Measurements from ENCODE around the gene WDFY2.

DNA sequence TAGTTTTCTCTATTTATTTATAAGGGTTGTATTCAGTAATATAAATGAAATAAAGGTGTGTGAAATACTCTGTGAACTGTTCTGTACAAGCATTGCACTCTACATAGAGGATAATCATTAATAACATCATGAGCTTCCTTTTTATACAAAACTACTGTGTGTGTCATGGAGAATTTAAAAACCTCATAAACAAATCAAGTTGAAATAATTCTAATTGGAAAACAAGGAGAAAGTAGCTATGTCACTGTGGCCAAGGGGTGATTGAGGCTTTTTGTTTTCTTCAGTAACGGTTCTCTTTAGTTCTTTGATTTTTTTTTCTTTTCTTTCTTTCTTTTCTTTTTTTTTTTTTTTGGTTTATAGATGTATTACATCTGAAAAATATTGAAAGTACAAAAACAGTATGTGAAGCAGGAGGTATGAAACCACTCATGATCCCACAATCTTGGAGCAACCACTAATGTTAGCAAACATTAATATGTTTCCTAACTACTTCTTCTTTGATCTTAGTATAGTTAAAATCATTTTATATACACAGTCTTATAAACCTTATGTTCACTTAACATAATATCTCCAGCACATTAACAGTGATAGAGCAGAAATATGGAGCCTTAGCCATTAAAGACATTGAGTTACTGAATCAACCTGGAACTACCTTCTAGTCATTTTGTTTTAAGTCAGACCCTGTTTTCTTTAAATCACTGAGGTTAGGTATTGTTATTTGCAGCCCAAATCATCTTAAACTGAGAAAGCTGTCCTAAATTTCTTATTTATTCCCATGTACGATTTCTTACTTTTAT lies 45.4 kb downstream of the WDFY2 start:
- TF ChIP-seq POLR2AphosphoS5 (IDR thresholded peaks at IDR 0.05; ENCODE audit: low read depth) (no peak), CTCF (conservative IDR thresholded peaks at IDR 0.05; ENCODE audit: low read depth in 2 of 2) (no peak), CREB1 (CRISPR knock-in tag; IDR thresholded peaks at IDR 0.05; ENCODE audit: low read depth) (no peak), EZH2 (IDR thresholded peaks at IDR 0.05; ENCODE audit: low read depth, unreplicated experiment) (no peak)
- TF ChIP-seq, protein P1, sequence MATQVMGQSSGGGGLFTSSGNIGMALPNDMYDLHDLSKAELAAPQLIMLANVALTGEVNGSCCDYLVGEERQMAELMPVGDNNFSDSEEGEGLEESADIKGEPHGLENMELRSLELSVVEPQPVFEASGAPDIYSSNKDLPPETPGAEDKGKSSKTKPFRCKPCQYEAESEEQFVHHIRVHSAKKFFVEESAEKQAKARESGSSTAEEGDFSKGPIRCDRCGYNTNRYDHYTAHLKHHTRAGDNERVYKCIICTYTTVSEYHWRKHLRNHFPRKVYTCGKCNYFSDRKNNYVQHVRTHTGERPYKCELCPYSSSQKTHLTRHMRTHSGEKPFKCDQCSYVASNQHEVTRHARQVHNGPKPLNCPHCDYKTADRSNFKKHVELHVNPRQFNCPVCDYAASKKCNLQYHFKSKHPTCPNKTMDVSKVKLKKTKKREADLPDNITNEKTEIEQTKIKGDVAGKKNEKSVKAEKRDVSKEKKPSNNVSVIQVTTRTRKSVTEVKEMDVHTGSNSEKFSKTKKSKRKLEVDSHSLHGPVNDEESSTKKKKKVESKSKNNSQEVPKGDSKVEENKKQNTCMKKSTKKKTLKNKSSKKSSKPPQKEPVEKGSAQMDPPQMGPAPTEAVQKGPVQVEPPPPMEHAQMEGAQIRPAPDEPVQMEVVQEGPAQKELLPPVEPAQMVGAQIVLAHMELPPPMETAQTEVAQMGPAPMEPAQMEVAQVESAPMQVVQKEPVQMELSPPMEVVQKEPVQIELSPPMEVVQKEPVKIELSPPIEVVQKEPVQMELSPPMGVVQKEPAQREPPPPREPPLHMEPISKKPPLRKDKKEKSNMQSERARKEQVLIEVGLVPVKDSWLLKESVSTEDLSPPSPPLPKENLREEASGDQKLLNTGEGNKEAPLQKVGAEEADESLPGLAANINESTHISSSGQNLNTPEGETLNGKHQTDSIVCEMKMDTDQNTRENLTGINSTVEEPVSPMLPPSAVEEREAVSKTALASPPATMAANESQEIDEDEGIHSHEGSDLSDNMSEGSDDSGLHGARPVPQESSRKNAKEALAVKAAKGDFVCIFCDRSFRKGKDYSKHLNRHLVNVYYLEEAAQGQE (IDR thresholded peaks at IDR 0.05; ENCODE audit: unreplicated experiment): no peak
